ENCODE results near the gene CEBPE. TPM values are rescaled to one million over a fixed set of nuclear protein-coding genes. Genes with fewer than 3 reads are reported as not detected.
"Not testable (repeated sequence)": the region's sequence is repeated elsewhere in the genome, so short reads cannot be mapped to it uniquely, and the experiment has no call there.

The CEBPE gene
- total RNA-seq, 2 donors from 2014 or later, result 0.34 to 0.41 TPM

DNA sequence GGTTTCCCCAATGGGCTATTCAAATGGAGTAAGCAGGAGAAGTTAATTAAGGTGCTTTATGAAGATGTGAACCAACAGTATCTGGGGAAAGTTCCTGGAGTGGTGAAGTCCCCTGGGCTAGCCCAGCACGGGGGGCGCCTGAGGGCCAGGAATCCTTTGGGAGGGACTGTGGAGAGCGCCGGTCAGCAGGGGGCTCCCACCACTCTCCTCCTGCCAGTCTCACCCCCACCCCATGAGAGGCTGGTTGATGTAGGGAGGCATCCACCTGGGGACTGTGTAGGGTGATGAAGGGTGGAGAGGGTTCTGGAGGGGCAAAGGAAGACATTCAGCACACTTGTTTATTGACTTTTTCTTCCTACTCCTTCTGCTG is 4.4 kb downstream of the CEBPE start:
- no peaks in the 10 kb centered on the region for H3K36me3 Mint-ChIP-seq
- DNase-seq (ENCODE audit: low spot score in 2 of 2), result no peak
- no peaks in the 10 kb centered on the region for H3K9me3 Mint-ChIP-seq
- ATAC-seq, result peak in 1 of 2 donors; percentile 24
- H3K27ac Mint-ChIP-seq, result peak overlapping the region in 1 of 2 donors; percentile 39

- Mint-ChIP-seq H3K27ac (no peak overlapping the region), H3K9me3 (no peaks in the 10 kb centered on the region), H3K36me3 (no peaks in the 10 kb centered on the region)
- DNase-seq (ENCODE audit: low spot score in 2 of 2) (no peak), ATAC-seq (no peak)
Observed at GRCh38 chr14:23114120-23114458, 5.0 kb downstream of the CEBPE start.

DNA sequence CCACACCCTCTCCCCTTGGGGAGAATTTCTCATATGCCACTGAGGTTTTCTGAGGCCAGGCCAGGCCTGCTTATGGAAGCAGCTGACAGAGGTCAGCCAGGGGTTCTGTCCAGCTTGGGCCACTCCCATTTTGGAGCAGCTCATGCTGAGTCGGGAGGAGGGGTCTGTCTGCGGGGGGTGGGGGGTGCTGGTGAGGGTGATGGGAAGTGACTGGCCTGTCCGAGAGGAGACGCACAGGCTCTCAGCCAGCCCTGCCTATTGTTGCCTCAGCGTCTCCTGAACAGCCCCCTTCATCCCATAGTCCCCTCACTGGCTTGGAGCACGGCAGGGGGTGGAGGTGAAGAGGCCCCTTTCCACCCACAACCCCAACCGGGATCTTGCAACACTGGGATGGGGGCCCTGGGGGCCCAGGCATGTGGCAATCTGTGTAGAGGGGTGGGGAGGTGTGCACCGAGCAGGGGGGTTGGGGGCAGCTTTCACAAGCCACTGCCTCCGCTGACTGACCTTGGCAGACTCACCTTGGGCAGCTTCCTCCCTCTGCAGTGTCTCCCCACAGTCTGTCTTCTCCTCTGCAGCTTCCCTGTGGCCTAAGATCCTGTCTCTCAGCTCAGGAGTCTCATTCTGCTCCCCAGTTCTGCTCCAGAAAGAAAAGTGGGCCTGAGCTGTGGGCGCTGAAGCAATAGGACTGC is 5.5 kb downstream of the CEBPE start:
- DNase-seq (ENCODE audit: low spot score in 2 of 2), result peak in 1 of 2 donors; percentile 34
- no peaks in the 10 kb centered on the region for H3K36me3 Mint-ChIP-seq
- H3K9me3 Mint-ChIP-seq, result no peaks in the 10 kb centered on the region
- ATAC-seq, result no peak
- no peak overlapping the region for H3K27ac Mint-ChIP-seq

GRCh38 chr14:23112359-23113178 is 6.5 kb downstream of the CEBPE start:
- no peak overlapping the region for H3K27ac Mint-ChIP-seq

DNA sequence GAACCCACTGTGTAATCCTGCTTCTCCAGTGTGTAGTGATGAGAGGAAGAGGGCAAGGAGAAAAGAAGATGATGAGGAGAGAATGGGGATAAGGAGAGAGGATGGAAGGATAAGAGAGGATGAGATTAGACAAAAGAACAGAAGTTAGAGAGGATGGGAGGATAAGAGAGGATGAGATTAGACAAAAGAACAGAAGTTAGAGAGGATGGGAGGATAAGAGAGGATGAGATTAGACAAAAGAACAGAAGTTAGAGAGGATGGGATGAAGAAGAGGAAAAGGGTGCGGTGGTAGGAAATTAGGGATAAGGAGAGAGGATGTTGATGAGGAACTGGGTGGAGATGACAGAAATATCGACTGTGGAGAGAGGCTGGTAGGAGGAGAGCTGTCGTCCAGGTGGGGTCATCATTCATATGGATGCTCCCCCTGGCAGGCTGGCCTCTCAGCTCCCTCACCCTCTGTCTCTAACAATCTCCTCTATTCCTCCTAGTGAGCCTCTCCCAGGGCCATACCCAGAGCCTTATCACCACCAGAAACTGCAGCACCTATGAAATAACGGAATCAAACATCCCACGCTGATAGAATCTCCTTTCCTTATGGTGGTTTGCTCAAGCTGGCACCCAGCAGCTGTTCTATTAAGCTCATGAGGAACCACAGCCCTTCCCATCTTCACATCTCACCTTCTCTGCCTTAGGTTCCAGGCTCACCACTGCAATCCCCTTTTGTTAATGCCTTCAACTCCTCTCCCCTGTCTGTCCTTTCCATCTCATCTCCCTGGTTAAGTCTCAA is 8.3 kb downstream of the CEBPE start:
- Mint-ChIP-seq H3K9me3 (no peaks in the 10 kb centered on the region), H3K27ac (no peak overlapping the region), H3K36me3 (no peaks in the 10 kb centered on the region)
- DNase-seq (ENCODE audit: low spot score in 2 of 2) (no peak), ATAC-seq (no peak)

More at GRCh38 chr14:23112359-23113178, 6.5 kb downstream of the CEBPE start:
- no peak for ATAC-seq
- Mint-ChIP-seq H3K36me3 (no peaks in the 10 kb centered on the region), H3K9me3 (no peaks in the 10 kb centered on the region)
- DNase-seq (ENCODE audit: low spot score in 2 of 2), result peak in 1 of 2 donors; percentile 41

DNA sequence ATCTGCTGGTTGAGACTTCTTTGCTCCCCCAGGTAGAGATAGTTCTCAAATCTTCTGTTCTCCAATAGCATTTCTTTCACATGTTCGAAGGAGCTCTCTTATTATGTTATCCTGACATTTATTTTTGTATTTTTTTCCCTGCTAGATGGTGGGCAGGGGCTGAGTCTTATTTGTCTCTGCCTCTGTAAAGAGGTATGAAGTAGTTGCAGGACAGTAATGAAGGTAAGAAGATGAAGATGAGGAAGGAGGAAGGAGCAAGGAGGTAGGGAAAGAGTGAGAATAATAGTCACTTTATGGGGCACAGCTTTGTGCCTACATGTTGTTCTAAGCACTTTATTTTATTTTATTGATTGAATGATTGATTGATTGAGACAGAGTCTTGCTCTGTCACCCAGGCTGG is 9.3 kb downstream of the CEBPE start:
- no peak overlapping the region for H3K27ac Mint-ChIP-seq
- no peak for ATAC-seq
- no peak for DNase-seq (ENCODE audit: low spot score in 2 of 2)
- no peaks in the 10 kb centered on the region for H3K36me3 Mint-ChIP-seq
- H3K9me3 Mint-ChIP-seq, result no peaks in the 10 kb centered on the region

GRCh38 chr14:23108169-23108568 is 10.9 kb downstream of the CEBPE start:
- not testable (repeated sequence) for ATAC-seq; H3K9me3 Mint-ChIP-seq; DNase-seq (ENCODE audit: low spot score in 2 of 2); H3K27ac Mint-ChIP-seq; H3K36me3 Mint-ChIP-seq

GRCh38 chr14:23107620-23108019 is 11.4 kb downstream of the CEBPE start:
- H3K9me3 Mint-ChIP-seq; H3K27ac Mint-ChIP-seq; DNase-seq (ENCODE audit: low spot score in 2 of 2); H3K36me3 Mint-ChIP-seq; ATAC-seq: not testable (repeated sequence)

DNA sequence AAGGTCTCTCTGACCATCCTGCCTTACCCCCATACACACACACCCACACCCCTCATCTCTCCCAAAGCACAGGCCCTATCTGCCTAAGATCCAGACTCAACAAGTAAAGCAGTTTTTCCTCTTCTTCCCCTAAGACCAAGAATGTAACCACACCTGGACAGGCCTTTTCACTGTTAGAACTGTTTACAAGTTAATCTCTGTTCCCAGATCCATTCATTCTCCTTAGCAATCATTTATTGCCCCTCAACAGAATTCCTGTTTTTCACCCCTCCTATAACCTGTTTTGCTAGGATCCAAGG is 12.4 kb downstream of the CEBPE start:
- DNase-seq (ENCODE audit: low spot score in 2 of 2), result no peak
- no peaks in the 10 kb centered on the region for H3K9me3 Mint-ChIP-seq
- H3K36me3 Mint-ChIP-seq, result no peaks in the 10 kb centered on the region
- no peak for ATAC-seq
- no peak overlapping the region for H3K27ac Mint-ChIP-seq

DNA sequence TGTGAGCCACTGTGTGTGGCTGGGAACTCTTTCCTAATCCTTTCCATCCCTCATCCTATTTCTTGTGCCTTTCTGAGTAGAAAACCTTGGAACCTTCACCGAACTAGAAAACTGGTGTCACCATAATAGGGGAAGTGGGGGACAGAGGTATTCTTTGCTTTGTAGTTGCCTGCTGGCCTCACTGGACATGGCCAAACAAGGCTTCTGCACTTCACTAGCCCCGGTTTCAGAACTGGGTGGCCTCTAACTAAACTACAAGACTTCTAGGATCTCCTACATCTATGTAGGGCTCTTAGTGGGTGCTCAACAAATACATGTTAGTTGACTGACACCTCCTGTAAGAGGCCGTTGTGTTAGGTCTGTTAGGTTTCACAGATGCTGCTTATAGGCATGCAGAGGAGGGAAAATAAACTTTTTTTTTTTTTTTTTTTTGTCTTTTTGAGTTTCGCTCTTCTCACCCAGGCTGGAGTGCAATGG is 13.7 kb downstream of the CEBPE start:
- Mint-ChIP-seq H3K36me3 (no peaks in the 10 kb centered on the region), H3K27ac (peak overlapping the region in 1 of 2 donors; percentile 31), H3K9me3 (no peaks in the 10 kb centered on the region)
- ATAC-seq (no peak), DNase-seq (ENCODE audit: low spot score in 2 of 2) (no peak)

GRCh38 chr14:23104591-23105347 is 14.3 kb downstream of the CEBPE start, which contains the start of gene CIROP:
CIROP (minus strand) TSS chr14:23104989; CDS start chr14:23104920, 69 bp downstream.
- no peak for ATAC-seq
- H3K27ac Mint-ChIP-seq, result peak within 1 kb of the TSS in 1 of 2 donors; percentile 31

DNA sequence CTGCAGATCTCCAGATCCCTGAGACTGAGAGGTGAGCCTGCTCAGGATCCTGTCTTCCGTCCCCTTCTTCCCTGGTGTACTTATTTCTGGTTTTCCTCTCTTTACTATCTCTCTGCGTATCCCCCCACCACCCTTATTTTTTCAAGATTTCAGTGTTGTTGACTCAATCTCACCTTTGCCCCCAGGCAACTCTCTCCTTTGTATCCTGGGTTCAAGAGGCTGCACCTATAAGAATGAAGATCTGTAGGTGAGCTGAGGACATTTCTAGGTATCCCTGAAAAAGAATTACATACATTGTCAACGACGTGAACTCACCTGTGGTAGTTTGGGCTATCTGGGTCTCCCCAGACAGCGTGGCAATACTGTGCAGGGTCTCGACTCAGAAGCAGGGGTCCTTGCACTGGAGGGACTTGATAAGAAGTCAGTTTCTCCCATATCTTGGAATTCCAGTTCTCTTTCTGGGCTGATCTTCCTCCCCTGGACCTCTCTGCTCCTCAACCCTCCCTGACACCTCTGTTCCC is 14.9 kb downstream of the CEBPE start:
- ATAC-seq, result no peak
- no peaks in the 10 kb centered on the region for H3K9me3 Mint-ChIP-seq
- DNase-seq (ENCODE audit: low spot score in 2 of 2), result no peak
- no peaks in the 10 kb centered on the region for H3K36me3 Mint-ChIP-seq
- H3K27ac Mint-ChIP-seq, result peak overlapping the region in 1 of 2 donors; percentile 31

More at GRCh38 chr14:23104591-23105347, 14.3 kb downstream of the CEBPE start, which contains the start of gene CIROP:
- no peaks in the 10 kb centered on the region for H3K36me3 Mint-ChIP-seq
- H3K9me3 Mint-ChIP-seq, result no peaks in the 10 kb centered on the region
- no peak for DNase-seq (ENCODE audit: low spot score in 2 of 2)

DNA sequence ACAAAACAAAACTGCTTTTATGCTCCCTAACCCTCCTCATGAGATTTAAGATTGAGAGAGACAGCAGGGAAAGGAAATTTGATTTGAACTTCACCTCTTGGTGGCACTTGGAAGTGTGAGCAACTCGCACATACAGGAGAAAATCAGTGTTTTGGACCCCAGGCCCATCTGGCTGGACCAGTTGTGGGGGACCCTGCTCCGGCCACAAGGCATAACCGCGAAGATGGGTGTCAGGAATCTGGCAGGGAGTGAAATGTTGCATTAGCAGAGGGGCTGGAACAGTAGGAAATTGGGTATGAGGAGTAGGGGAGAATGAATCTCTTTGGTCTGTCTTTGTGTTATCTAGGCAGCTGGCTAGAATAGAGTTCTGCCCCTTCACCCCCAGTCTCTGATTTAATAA is 15.5 kb downstream of the CEBPE start:
- Mint-ChIP-seq H3K27ac (no peak overlapping the region), H3K9me3 (no peaks in the 10 kb centered on the region)
- ATAC-seq, result no peak

GRCh38 chr14:23102801-23103200 is 16.3 kb downstream of the CEBPE start:
- Mint-ChIP-seq H3K27ac (no peak overlapping the region), H3K9me3 (no peaks in the 10 kb centered on the region), H3K36me3 (peaks cover under 1 to 3% of the 10 kb centered on the region in 2 donors)
- ATAC-seq (no peak), DNase-seq (ENCODE audit: low spot score in 2 of 2) (no peak)

More for the DNA sequence above, 15.5 kb downstream of the CEBPE start:
- no peak for DNase-seq (ENCODE audit: low spot score in 2 of 2)
- no peaks in the 10 kb centered on the region for H3K36me3 Mint-ChIP-seq

DNA sequence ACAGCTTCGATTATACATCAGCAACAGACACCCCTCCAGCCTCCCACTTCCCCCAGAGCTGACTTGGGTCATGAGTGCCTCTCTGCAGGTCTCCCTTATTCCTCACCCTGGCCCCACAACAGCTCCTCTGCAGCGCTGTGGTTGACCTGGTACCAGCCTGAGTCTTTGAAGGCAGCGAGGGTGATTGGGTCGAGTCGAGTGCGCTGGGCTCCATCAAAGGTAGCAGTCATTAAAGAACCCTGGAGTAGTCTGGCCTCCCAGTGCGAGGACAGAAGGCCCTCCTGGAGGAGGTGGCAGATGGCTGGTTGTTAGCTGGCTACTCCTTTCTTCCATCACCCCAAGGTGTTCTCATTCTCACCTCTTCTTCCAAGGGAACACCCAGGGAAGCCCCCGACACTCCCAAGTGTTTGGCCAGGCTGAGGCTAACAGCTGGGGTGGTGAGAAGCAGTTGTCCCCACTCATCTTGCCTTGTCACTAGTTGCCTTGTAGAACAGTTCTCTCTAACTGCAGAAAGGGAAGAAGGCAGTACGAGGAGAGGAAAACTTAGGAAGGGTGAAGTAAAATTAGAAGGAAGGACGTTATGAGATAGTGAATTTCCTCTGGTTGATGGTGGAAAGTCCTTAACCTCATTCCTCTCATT is 16.9 kb downstream of the CEBPE start:
- Mint-ChIP-seq H3K27ac (peak overlapping the region; percentile 51 to 54), H3K9me3 (no peaks in the 10 kb centered on the region), H3K36me3 (peaks cover 8% of the 10 kb centered on the region in 2 donors)
- DNase-seq (ENCODE audit: low spot score in 2 of 2) (no peak), ATAC-seq (no peak)

Data from activated naive CD4-positive, alpha-beta T cell treated with anti-CD3 and anti-CD28 coated beads, Interleukin-2, amount 50 U/mL, for 72 hours (primary cell).